Thoracic aorta (tissue), 2 donors: Measurements from ENCODE around the gene AOC3. TPM values are rescaled to one million over a fixed set of nuclear protein-coding genes. Genes with fewer than 3 reads are reported as not detected.

Experiments used
- ATAC-seq: fragments of 150-250 bp; one replicate; pipeline ENCODE4 v1.8.0; 2017; ENCODE audit warnings: low read depth; ENCODE audit not compliant: insufficient number of reproducible peaks, low FRiP score
- DNase-seq: peaks from one replicate; pipeline ENCODE4 v3.0.0-alpha.2; 2020; ENCODE audit warnings: low spot score
- H3K27ac ChIP-seq, 2 donors: fragments of 200-600 bp; sonication (generic); 1 replicate in 1 of 2; 2 replicates in 1 of 2; pipeline ENCODE4 v1.5.1; 2016; ENCODE audit warnings: mild to moderate bottlenecking in 2 of 2, moderate library complexity in 2 of 2
- H3K27me3 ChIP-seq: fragments of 200-600 bp; sonication (generic); replicated peaks from 2 replicates; pipeline ENCODE4 v1.6.0; 2016; ENCODE audit warnings: mild to moderate bottlenecking; ENCODE audit not compliant: insufficient read depth
- H3K36me3 ChIP-seq: fragments of 200-600 bp; sonication (generic); one replicate; pipeline ENCODE4 v1.5.1; 2016
- H3K4me1 ChIP-seq, 2 donors: fragments of 200-600 bp; sonication (generic); 1 replicate in 1 of 2; 2 replicates in 1 of 2; pipeline versions ENCODE4 v1.5.1 to v1.6.0; 2016; ENCODE audit warnings: low read depth in 2 of 2, mild to moderate bottlenecking in 1 of 2; ENCODE audit not compliant: control insufficient read depth in 1 of 2
- H3K4me3 ChIP-seq: fragments of 200-600 bp; sonication (generic); 2 replicates; pipeline ENCODE4 v1.5.1; 2016; ENCODE audit warnings: mild to moderate bottlenecking
- H3K9me3 ChIP-seq: fragments of 200-600 bp; sonication (generic); 2 replicates; pipeline ENCODE4 v1.5.1; 2016
- CTCF ChIP-seq: fragments of 200-600 bp; sonication (generic); IDR thresholded peaks from one replicate; pipeline ENCODE4 v1.5.1; 2019; ENCODE audit warnings: antibody characterized with exemption
- total RNA-seq, 2 donors: library from RNA; depleted of rRNA; stranded (reverse); fragments of >200 nt; gene quantifications; one replicate each; pipeline versions ENCODE4 v1.1.0 to v1.2.3, GENCODE V29; 2016

AOC3 gene
- total RNA-seq, 2 donors from 2014 or later, result 117 to 146 TPM

GRCh38 chr17:42844761-42845555 lies 6.0 kb upstream of the AOC3 start:
- Histone ChIP-seq H3K36me3 (peaks cover 38% of the 10 kb centered on the region), H3K27me3 (no peaks in the 10 kb centered on the region), H3K4me3 (no peak overlapping the region), H3K9me3 (no peaks in the 10 kb centered on the region), H3K27ac (no peak overlapping the region), H3K4me1 (peaks cover under 1 to 20% of the 10 kb centered on the region in 2 donors)
- TF ChIP-seq CTCF, result no peak
- ATAC-seq (no peak), DNase-seq (no peak)

DNA sequence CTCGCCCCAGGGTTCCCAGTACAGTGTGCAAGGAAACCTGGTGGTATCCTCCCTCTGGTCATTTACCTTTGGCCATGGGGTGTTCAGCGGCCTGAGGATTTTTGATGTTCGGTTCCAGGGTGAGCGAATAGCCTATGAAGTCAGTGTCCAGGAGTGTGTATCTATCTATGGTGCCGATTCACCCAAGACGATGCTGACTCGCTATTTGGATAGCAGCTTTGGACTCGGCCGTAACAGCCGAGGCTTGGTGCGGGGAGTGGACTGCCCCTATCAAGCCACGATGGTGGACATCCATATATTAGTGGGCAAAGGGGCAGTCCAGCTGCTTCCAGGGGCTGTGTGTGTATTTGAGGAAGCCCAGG lies 5.5 kb upstream of the AOC3 start:
- Histone ChIP-seq H3K27me3 (no peaks in the 10 kb centered on the region), H3K4me3 (no peak overlapping the region), H3K36me3 (peaks cover 32% of the 10 kb centered on the region), H3K9me3 (no peaks in the 10 kb centered on the region), H3K4me1 (peaks cover 6 to 26% of the 10 kb centered on the region in 2 donors), H3K27ac (no peak overlapping the region)
- no peak for TF ChIP-seq CTCF
- no peak for ATAC-seq
- no peak for DNase-seq

- H3K27ac ChIP-seq, result no peak overlapping the region
- peaks cover 8 to 29% of the 10 kb centered on the region in 2 donors for H3K4me1 ChIP-seq
- ATAC-seq (no peak), DNase-seq (no peak)
- H3K27me3 ChIP-seq, result no peaks in the 10 kb centered on the region
- no peaks in the 10 kb centered on the region for H3K9me3 ChIP-seq
- no peak overlapping the region for H3K4me3 ChIP-seq
- H3K36me3 ChIP-seq, result peaks cover 27% of the 10 kb centered on the region
- TF ChIP-seq CTCF, result no peak
Observed at GRCh38 chr17:42845918-42846593, 4.9 kb upstream of the AOC3 start.

DNA sequence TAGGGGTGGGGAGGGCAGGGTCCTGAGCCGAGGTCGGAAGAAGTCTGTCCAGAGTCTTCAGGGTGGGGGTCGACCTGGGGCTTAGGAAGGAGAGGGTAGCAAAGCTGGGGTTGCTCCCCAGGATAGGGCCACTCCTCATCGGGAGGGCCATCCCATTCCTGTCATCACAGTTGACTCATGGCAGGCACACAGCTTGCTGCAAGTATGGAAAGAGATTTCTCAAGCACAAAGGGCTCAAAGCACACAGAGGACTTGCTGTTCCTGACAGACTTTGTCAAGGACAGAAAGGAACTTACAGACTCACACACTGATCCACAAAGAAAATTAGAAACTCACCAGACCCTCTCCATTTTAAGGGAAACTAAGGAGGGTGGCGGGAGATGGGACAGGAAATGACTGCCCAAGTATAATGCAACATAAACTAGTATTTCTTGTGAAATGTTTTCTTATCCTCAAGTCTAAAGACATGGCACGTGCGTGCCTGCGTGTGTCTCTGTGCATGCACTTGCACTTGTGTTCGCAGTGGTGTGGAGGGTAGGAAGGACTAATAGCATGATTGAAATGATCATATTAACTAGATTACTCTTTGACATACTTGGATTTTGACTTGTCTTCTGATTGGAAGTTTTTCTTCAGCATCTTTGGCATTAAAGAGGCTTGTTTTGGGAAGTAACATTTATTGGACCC lies 4.3 kb upstream of the AOC3 start:
- Histone ChIP-seq H3K9me3 (no peaks in the 10 kb centered on the region), H3K27ac (peak overlapping the region in 1 of 2 donors; percentile 23), H3K4me1 (peaks cover 8 to 29% of the 10 kb centered on the region in 2 donors), H3K4me3 (no peak overlapping the region), H3K27me3 (no peaks in the 10 kb centered on the region), H3K36me3 (peaks cover 20% of the 10 kb centered on the region)
- ATAC-seq (no peak), DNase-seq (no peak)
- no peak for TF ChIP-seq CTCF

DNA sequence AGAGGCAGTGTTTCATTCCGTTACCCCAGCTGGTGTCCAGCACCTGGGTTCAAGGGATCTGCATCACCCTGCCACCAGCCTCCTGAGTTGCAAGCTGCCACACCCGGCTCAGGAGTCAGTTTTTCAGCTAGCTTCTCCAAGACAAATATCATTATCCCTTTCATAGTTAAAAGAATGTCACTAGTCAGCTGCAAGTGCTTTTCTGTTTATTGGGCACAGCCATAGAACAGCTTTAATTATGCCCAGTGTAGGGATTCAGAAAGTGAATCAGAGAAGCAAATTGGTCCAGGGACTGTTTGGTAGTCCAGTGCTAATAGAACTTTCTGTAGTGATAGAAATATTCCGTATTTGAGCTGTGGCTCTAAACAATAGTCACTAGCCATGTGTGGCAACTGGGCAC lies 2.9 kb upstream of the AOC3 start:
- ATAC-seq (no peak), DNase-seq (no peak)
- Histone ChIP-seq H3K36me3 (peaks cover 15% of the 10 kb centered on the region), H3K9me3 (no peaks in the 10 kb centered on the region), H3K27ac (no peak overlapping the region), H3K4me3 (no peak overlapping the region), H3K4me1 (peaks cover 8 to 35% of the 10 kb centered on the region in 2 donors), H3K27me3 (no peaks in the 10 kb centered on the region)
- no peak for TF ChIP-seq CTCF
